Measurements from ENCODE around the gene SGSH. TPM values are rescaled to one million over a fixed set of nuclear protein-coding genes. Genes with fewer than 3 reads are reported as not detected.
A peak's percentile ranks its signal among the peaks of the same experiment; 100 is the strongest.

The SGSH gene
- polyA plus RNA-seq, 1 donor (not counting 4 experiments of a cell fraction or from before 2014, with no cell fraction given) = 9.6 TPM

- H3K27me3 ChIP-seq (ENCODE audit: control insufficient read depth, extremely low read depth, insufficient read depth, low read length) = no peaks in the 10 kb centered on the region
- H3K9me1 ChIP-seq (ENCODE audit: control insufficient read depth, extremely low read depth, insufficient read depth, low read length) = no peaks in the 10 kb centered on the region
- peak overlapping the region; percentile 83 for H2AFZ ChIP-seq (ENCODE audit: control insufficient read depth, low read length)
- H3K36me3 ChIP-seq (ENCODE audit: control insufficient read depth in 2 of 2, extremely low read depth in 1 of 2, insufficient read depth in 2 of 2, low read length in 2 of 2) = peaks cover 0 to 3% of the 10 kb centered on the region in 2 experiments
- peak overlapping the region; percentile 74 to 76 (median 75) for H3K4me3 ChIP-seq (ENCODE audit: control insufficient read depth in 2 of 3, extremely low read depth in 1 of 3, insufficient read depth in 2 of 3, low read depth in 1 of 3, low read length in 3 of 3)
- no peaks in the 10 kb centered on the region for H4K20me1 ChIP-seq (ENCODE audit: control insufficient read depth, extremely low read depth, insufficient read depth, low read length)
- DNase-seq (ENCODE audit: low read depth, low spot score) (peak; percentile 42), FAIRE-seq (peak; percentile 5)
- dilution Hi-C loops (cut with MboI; ENCODE audit: extremely low pct_ligation_motif_present, low sequenced_read_pairs) = no loop called here
- TF ChIP-seq EZH2 (IDR thresholded peaks at IDR 0.05; ENCODE audit: low read length) (no peak), CTCF (optimal IDR thresholded peaks at IDR 0.05 in 1 of 3, IDR thresholded peaks at IDR 0.05 in 1 of 3, conservative IDR thresholded peaks at IDR 0.05 in 1 of 3; ENCODE audit: extremely low read depth in 1 of 3, insufficient read depth in 2 of 3, low read length in 3 of 3) (no peak)
- no peaks in the 10 kb centered on the region for H3K79me2 ChIP-seq (ENCODE audit: control insufficient read depth, insufficient read depth, low read length)
- peaks cover 7% of the 10 kb centered on the region for H3K4me1 ChIP-seq (ENCODE audit: control insufficient read depth, extremely low read depth, insufficient read depth, low read length)
- H3K9ac ChIP-seq (ENCODE audit: control insufficient read depth, extremely low read depth, insufficient read depth, low read length) = peak overlapping the region; percentile 79
- no peaks in the 10 kb centered on the region for H3K9me3 ChIP-seq (ENCODE audit: control insufficient read depth, low read depth, low read length)
- peak overlapping the region; percentile 86 for H3K4me2 ChIP-seq (ENCODE audit: control insufficient read depth, extremely low read depth, insufficient read depth, low read depth, low read length)
- peak overlapping the region; percentile 13 for H3K27ac ChIP-seq (ENCODE audit: control insufficient read depth, insufficient read depth, low read length)
Measured at GRCh38 chr17:80219013-80219762, 945 bp downstream of the SGSH start.

GRCh38 chr17:80218391-80218790 lies 1.7 kb downstream of the SGSH start:
- Histone ChIP-seq H3K9me3 (ENCODE audit: control insufficient read depth, low read depth, low read length) (no peaks in the 10 kb centered on the region), H3K4me3 (ENCODE audit: control insufficient read depth in 2 of 3, extremely low read depth in 1 of 3, insufficient read depth in 2 of 3, low read depth in 1 of 3, low read length in 3 of 3) (no peak overlapping the region), H3K79me2 (ENCODE audit: control insufficient read depth, insufficient read depth, low read length) (no peaks in the 10 kb centered on the region), H2AFZ (ENCODE audit: control insufficient read depth, low read length) (no peak overlapping the region), H3K27me3 (ENCODE audit: control insufficient read depth, extremely low read depth, insufficient read depth, low read length) (no peaks in the 10 kb centered on the region), H3K36me3 (ENCODE audit: control insufficient read depth in 2 of 2, extremely low read depth in 1 of 2, insufficient read depth in 2 of 2, low read length in 2 of 2) (peaks cover under 1 to 3% of the 10 kb centered on the region in 2 experiments), H3K4me2 (ENCODE audit: control insufficient read depth, extremely low read depth, insufficient read depth, low read depth, low read length) (no peak overlapping the region), H3K9me1 (ENCODE audit: control insufficient read depth, extremely low read depth, insufficient read depth, low read length) (no peaks in the 10 kb centered on the region), H3K27ac (ENCODE audit: control insufficient read depth, insufficient read depth, low read length) (no peak overlapping the region), H3K4me1 (ENCODE audit: control insufficient read depth, extremely low read depth, insufficient read depth, low read length) (peaks cover 7% of the 10 kb centered on the region), H3K9ac (ENCODE audit: control insufficient read depth, extremely low read depth, insufficient read depth, low read length) (no peak overlapping the region), H4K20me1 (ENCODE audit: control insufficient read depth, extremely low read depth, insufficient read depth, low read length) (no peaks in the 10 kb centered on the region)
- FAIRE-seq (no peak), DNase-seq (ENCODE audit: low read depth, low spot score) (no peak)
- TF ChIP-seq EZH2 (IDR thresholded peaks at IDR 0.05; ENCODE audit: low read length) (no peak), CTCF (optimal IDR thresholded peaks at IDR 0.05 in 1 of 3, IDR thresholded peaks at IDR 0.05 in 1 of 3, conservative IDR thresholded peaks at IDR 0.05 in 1 of 3; ENCODE audit: extremely low read depth in 1 of 3, insufficient read depth in 2 of 3, low read length in 3 of 3) (no peak)
- dilution Hi-C loops (cut with MboI; ENCODE audit: extremely low pct_ligation_motif_present, low sequenced_read_pairs) = no loop called here
